KMS-11 (cell line): Measurements from ENCODE around the gene HOXD10.

Experiments
- H2AFZ ChIP-seq: fragments of 200-600 bp; sonication (generic); 2 replicates; pipeline ENCODE4 v1.6.1; 2016; ENCODE audit warnings: antibody characterized with exemption, mixed run types, low read depth
- H3K27ac ChIP-seq: fragments of 200-600 bp; sonication (generic); 2 replicates; pipeline ENCODE4 v1.6.1; 2016; ENCODE audit warnings: mild to moderate bottlenecking, mixed run types
- H3K27me3 ChIP-seq: fragments of 200-600 bp; sonication (generic); 2 replicates; pipeline ENCODE4 v1.6.1; 2017; ENCODE audit warnings: mild to moderate bottlenecking, low read depth, mixed run types, moderate library complexity; ENCODE audit not compliant: insufficient read depth
- H3K36me3 ChIP-seq: fragments of 200-600 bp; sonication (generic); 2 replicates; pipeline ENCODE4 v1.6.1; 2017; ENCODE audit warnings: mild to moderate bottlenecking, mixed run types; ENCODE audit not compliant: insufficient read depth
- H3K4me1 ChIP-seq: fragments of 200-600 bp; sonication (generic); 2 replicates; pipeline ENCODE4 v1.6.1; 2016; ENCODE audit warnings: mild to moderate bottlenecking, low read depth, mixed run types; ENCODE audit not compliant: poor library complexity, severe bottlenecking
- H3K4me2 ChIP-seq: fragments of 200-600 bp; sonication (generic); 2 replicates; pipeline ENCODE4 v1.7.0; 2016; ENCODE audit warnings: mild to moderate bottlenecking, mixed run types
- H3K4me3 ChIP-seq: fragments of 200-600 bp; sonication (generic); IDR thresholded peaks from 2 replicates; pipeline ENCODE4 v1.6.1; 2017; ENCODE audit warnings: low read depth, low read length, mixed read lengths; ENCODE audit not compliant: insufficient read depth
- H3K79me2 ChIP-seq: fragments of 200-600 bp; sonication (generic); 2 replicates; pipeline ENCODE4 v1.6.1; 2016; ENCODE audit warnings: low read depth, mixed run types; ENCODE audit not compliant: insufficient read depth
- H3K9ac ChIP-seq: fragments of 200-600 bp; sonication (generic); 2 replicates; pipeline ENCODE4 v1.6.1; 2016; ENCODE audit warnings: mild to moderate bottlenecking, mixed run types
- H4K20me1 ChIP-seq: fragments of 200-600 bp; sonication (generic); 2 replicates; pipeline ENCODE4 v1.6.1; 2016; ENCODE audit warnings: mild to moderate bottlenecking, mixed run types; ENCODE audit not compliant: insufficient read depth
- TF ChIP-seq, protein P1 (sequence below): fragments of 200-600 bp; sonication (generic); conservative IDR thresholded peaks from 2 replicates; pipeline ENCODE4 v1.6.1; 2017; ENCODE audit warnings: low read depth, mild to moderate bottlenecking, antibody characterized with exemption, low read length, moderate library complexity, mixed read lengths

Gene HOXD10

DNA sequence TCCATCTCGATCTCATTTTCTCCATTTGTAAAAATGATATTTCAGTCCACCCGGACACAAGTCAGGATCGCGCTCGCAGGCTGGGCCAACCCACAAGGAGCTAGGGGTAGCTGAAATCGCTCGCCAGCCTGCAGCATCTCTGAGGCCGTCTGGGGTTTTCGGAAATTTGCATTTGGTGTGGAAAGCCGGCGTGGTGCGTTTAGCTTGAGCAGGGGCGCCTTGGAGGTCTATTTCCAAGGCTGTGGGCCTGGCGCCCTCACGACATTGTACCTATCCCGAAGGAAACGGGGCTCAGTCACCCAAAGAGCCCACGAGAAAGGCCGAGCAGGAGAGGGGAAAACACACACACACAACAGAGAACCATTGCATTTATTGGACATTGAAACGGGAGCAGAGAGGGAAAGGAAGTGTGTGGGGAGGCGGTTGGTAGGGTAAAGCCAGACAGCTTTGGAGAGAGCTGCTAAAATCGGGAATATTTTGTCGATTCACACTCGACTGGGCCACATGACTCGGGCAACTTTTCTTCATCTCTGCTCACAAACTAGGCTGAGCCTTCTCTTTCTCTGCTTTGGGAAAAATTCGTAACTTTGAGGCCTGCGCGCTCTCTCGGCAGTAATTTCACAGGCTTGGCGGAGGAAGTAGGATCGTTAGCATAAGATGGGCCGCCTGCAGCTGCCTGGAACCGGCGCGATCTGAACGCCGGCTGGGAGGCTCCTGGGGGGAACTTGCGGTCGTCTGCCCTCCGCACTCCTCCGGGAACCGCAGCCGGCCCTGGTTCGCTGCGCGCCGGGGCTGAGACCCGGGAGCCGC is 11.8 kb downstream of the HOXD10 start:
- no peak overlapping the region for H3K9ac ChIP-seq
- H3K27ac ChIP-seq: no peak overlapping the region
- no peaks in the 10 kb centered on the region for H4K20me1 ChIP-seq
- H3K36me3 ChIP-seq: no peaks in the 10 kb centered on the region
- TF ChIP-seq, protein P1, sequence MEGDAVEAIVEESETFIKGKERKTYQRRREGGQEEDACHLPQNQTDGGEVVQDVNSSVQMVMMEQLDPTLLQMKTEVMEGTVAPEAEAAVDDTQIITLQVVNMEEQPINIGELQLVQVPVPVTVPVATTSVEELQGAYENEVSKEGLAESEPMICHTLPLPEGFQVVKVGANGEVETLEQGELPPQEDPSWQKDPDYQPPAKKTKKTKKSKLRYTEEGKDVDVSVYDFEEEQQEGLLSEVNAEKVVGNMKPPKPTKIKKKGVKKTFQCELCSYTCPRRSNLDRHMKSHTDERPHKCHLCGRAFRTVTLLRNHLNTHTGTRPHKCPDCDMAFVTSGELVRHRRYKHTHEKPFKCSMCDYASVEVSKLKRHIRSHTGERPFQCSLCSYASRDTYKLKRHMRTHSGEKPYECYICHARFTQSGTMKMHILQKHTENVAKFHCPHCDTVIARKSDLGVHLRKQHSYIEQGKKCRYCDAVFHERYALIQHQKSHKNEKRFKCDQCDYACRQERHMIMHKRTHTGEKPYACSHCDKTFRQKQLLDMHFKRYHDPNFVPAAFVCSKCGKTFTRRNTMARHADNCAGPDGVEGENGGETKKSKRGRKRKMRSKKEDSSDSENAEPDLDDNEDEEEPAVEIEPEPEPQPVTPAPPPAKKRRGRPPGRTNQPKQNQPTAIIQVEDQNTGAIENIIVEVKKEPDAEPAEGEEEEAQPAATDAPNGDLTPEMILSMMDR: no peak
- H3K4me2 ChIP-seq: no peak overlapping the region
- no peak overlapping the region for H2AFZ ChIP-seq
- H3K4me1 ChIP-seq: no peaks in the 10 kb centered on the region
- no peaks in the 10 kb centered on the region for H3K79me2 ChIP-seq
- H3K4me3 ChIP-seq: no peak overlapping the region
- no peaks in the 10 kb centered on the region for H3K27me3 ChIP-seq

DNA sequence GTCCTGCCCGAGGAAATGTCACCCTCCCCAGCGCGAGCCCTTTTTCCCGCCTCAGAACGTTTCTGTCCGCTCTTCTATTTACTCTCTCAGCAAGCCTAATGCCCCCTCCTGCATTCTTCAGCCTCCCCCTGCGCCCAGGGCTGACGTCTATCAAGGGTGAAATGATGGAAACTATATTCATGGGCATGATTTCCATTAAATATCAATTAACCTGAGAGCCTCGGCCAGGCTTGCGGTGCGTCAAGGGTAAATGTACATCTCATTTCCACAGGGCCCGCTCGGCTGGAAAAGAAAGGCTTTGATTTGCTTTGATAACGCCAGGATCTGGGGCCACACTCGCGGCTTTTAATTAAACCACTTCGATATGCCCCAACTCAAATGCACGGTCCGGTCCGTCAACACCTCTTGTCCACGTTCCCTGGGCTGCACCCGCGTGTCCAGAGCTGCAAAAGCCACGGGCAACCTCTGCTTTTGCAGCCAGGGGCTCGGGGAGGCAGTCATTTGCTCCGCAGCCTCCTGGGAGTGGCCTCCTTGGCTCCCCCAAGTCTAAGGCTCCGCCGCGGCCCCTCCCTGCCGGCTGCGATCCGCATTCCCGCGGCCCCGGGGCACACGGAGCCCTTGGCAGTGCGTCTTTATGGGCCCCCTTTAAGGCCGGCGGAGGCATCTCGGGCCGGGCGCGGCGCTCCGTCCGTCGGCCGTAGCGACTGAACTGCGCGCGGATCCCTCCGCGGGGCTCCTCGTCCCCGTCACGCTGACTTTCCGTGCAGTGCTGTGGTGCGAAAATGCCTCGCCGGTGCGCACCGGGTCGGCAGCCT is 12.6 kb downstream of the HOXD10 start, which contains the start of gene HOXD8:
HOXD8 (plus strand) TSS at position 724 of the 815 bp plus-strand sequence. CDS start 662 bp downstream, outside the sequence.
- Histone ChIP-seq H3K4me3 (no peak within 1 kb of the TSS), H3K27ac (no peak within 1 kb of the TSS), H3K4me1 (no peaks in the 10 kb centered on the region), H3K79me2 (no peaks in the 10 kb centered on the region), H3K4me2 (no peak within 1 kb of the TSS), H3K36me3 (no peaks in the 10 kb centered on the region), H3K27me3 (no peaks in the 10 kb centered on the region), H3K9ac (no peak within 1 kb of the TSS), H4K20me1 (no peaks in the 10 kb centered on the region), H2AFZ (no peak within 1 kb of the TSS)
- TF ChIP-seq, protein P1: no peak

DNA sequence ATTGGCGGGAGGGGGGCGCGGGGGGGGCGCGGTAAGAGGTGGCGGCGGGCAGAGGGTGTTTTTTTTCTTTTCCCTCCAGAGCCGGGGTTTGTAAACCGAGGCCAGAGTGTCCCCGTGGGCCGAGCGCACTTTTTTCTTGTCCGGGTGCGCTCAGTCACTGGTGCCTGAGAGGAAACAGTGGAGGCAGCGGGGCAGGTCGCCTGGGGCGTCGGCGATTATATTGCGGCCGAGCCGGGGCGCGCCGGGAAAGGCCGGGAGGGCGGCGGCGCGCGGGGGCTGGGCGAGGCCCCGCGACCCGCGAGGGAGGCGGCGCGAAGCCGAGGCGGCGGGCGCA is 13.2 kb downstream of the HOXD10 start:
- H2AFZ ChIP-seq: no peak overlapping the region
- H3K36me3 ChIP-seq: no peaks in the 10 kb centered on the region
- H3K4me3 ChIP-seq: no peak overlapping the region
- H3K4me2 ChIP-seq: no peak overlapping the region
- H3K27ac ChIP-seq: no peak overlapping the region
- no peak overlapping the region for H3K9ac ChIP-seq
- H4K20me1 ChIP-seq: no peaks in the 10 kb centered on the region
- no peaks in the 10 kb centered on the region for H3K27me3 ChIP-seq
- TF ChIP-seq, protein P1: no peak
- H3K4me1 ChIP-seq: peaks cover 1% of the 10 kb centered on the region
- no peaks in the 10 kb centered on the region for H3K79me2 ChIP-seq

DNA sequence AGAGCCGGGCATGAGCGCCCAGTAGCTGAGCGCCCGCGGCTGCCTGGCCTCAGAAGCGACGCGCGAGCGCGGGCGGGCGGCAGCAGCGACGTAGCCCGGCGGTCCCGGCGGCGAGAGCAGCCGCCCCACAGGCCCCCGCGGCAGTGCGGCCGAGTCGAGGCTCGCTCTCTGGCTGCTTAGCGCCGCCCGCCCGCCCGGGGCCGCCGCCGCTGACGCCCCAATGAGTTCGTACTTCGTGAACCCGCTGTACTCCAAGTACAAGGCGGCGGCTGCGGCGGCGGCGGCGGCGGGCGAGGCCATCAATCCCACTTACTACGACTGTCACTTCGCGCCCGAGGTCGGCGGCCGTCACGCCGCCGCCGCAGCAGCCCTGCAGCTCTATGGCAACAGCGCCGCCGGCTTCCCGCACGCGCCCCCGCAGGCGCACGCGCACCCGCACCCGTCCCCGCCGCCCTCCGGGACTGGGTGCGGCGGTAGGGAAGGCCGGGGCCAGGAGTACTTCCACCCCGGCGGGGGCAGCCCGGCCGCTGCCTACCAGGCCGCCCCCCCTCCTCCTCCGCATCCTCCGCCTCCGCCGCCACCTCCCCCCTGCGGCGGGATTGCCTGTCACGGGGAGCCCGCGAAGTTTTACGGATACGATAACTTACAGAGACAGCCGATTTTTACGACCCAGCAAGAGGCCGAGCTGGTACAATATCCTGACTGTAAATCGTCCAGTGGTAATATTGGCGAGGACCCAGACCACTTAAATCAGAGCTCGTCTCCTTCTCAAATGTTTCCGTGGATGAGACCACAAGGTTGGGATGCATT is 13.8 kb downstream of the HOXD10 start:
- Histone ChIP-seq H3K27me3 (no peaks in the 10 kb centered on the region), H3K4me3 (no peak overlapping the region), H3K79me2 (no peaks in the 10 kb centered on the region), H3K4me1 (peaks cover 7% of the 10 kb centered on the region), H3K36me3 (no peaks in the 10 kb centered on the region), H4K20me1 (no peaks in the 10 kb centered on the region), H3K4me2 (no peak overlapping the region), H3K9ac (no peak overlapping the region), H3K27ac (no peak overlapping the region), H2AFZ (no peak overlapping the region)
- TF ChIP-seq, protein P1: no peak
